K562 (cell line): ENCODE results near the gene DCLK1. TPM values are rescaled to one million over a fixed set of nuclear protein-coding genes. Genes with fewer than 3 reads are reported as not detected.

ENCODE experiments used
- ATAC-seq: fragments of 200-7000 bp; cut with Tn5 transposase; 3 replicates; pipeline ENCODE4 v1.9.1; 2020; ENCODE audit warnings: moderate library complexity
- BruUV-seq: library from RNA; stranded (reverse); fragments of 400-500 nt; replicated peaks from 2 replicates; lab custom pipeline; 2021; lab: Mats Ljungman, UMichigan
- CTCF ChIA-PET: fragments of 300-600 bp; formaldehyde crosslinking; extraction: SDS; loops from one replicate; lab custom pipeline; 2021; ENCODE audit warnings: low intra/inter-chr PET ratio; lab: Yijun Ruan, JAX
- POLR2A ChIA-PET: fragments of 300-600, 350-650 bp; sonication (Branson Sonifier 250); formaldehyde crosslinking; extraction: SDS; loops from one replicate; lab custom pipeline; 2021; ENCODE audit warnings: antibody characterized with exemption, inconsistent platforms; lab: Yijun Ruan, JAX
- DNase-seq, 4 experiments: peaks; one replicate each; pipeline versions ENCODE4 v3.0.0 to v3.0.0-alpha.2; 2011 to 2018; ENCODE audit warnings: low spot score in 3 of 4, mixed read lengths in 3 of 4; ENCODE audit errors: extremely low read depth in 1 of 4
- FAIRE-seq: peaks from 2 replicates; lab custom pipeline; 2011; peaks lifted over from hg19 to GRCh38; lab: Jason Lieb, UNC
- H2AFZ ChIP-seq: 2 replicates; pipeline ENCODE4 v1.6.0; 2011; ENCODE audit warnings: low read depth, low read length, control low read depth, inconsistent platforms
- H3K27ac ChIP-seq: fragments of 200-600 bp; 3 replicates; pipeline ENCODE4 v1.8.0; 2011; ENCODE audit warnings: low read depth, mild to moderate bottlenecking, control low read depth, inconsistent platforms, low read length, moderate library complexity, mixed read lengths; ENCODE audit errors: extremely low read depth
- H3K27me3 ChIP-seq, 2 experiments: fragments of 300-600 bp in 1 of 2; 2 replicates in 1 of 2; 3 replicates in 1 of 2; pipeline versions ENCODE4 v1.6.0 to v1.8.0; 2011; ENCODE audit warnings: inconsistent platforms in 2 of 2, low read length in 2 of 2, mild to moderate bottlenecking in 1 of 2, mixed read lengths in 1 of 2, moderate library complexity in 1 of 2; ENCODE audit not compliant: control insufficient read depth in 2 of 2, insufficient read depth in 2 of 2
- H3K36me3 ChIP-seq: fragments of 300-600 bp; 3 replicates; pipeline ENCODE4 v1.8.0; 2011; ENCODE audit warnings: mild to moderate bottlenecking, low read length, inconsistent platforms; ENCODE audit not compliant: control insufficient read depth, insufficient read depth
- H3K4me1 ChIP-seq, 2 experiments: fragments of 200-600 bp in 1 of 2; replicated peaks in 1 of 2; 2 replicates in 1 of 2; 3 replicates in 1 of 2; pipeline versions ENCODE4 v1.5.1 to v1.8.0; 2011; ENCODE audit warnings: inconsistent platforms in 2 of 2, low read length in 2 of 2, mild to moderate bottlenecking in 1 of 2, mixed read lengths in 1 of 2, moderate library complexity in 1 of 2; ENCODE audit not compliant: control insufficient read depth in 2 of 2, insufficient read depth in 2 of 2
- H3K4me2 ChIP-seq: 2 replicates; pipeline ENCODE4 v1.6.1; 2011; ENCODE audit warnings: low read length, control low read depth, inconsistent platforms, mixed read lengths; ENCODE audit not compliant: insufficient read depth
- H3K4me3 ChIP-seq: fragments of 200-600 bp; sonication (generic), shearing (Covaris generic); 2 replicates; pipeline ENCODE4 v1.5.1; 2016; ENCODE audit warnings: control low read depth, inconsistent platforms
- H3K79me2 ChIP-seq: fragments of 200-600 bp; 3 replicates; pipeline ENCODE4 v1.8.0; 2011; ENCODE audit warnings: low read length, inconsistent platforms; ENCODE audit not compliant: control insufficient read depth, insufficient read depth
- H3K9ac ChIP-seq, 2 experiments: 2 replicates each; pipeline versions ENCODE4 v1.6.0 to v1.6.1; 2011; ENCODE audit warnings: low read depth in 2 of 2, low read length in 2 of 2, control low read depth in 1 of 2, inconsistent platforms in 1 of 2, mild to moderate bottlenecking in 1 of 2, mixed read lengths in 1 of 2; ENCODE audit not compliant: insufficient read depth in 1 of 2
- H3K9me1 ChIP-seq: one replicate; pipeline ENCODE4 v1.6.0; 2011; ENCODE audit warnings: inconsistent platforms, mild to moderate bottlenecking, low read length, moderate library complexity; ENCODE audit not compliant: control insufficient read depth, insufficient read depth
- H3K9me3 ChIP-seq: replicated peaks from 2 replicates; pipeline ENCODE4 v1.5.1; 2011; ENCODE audit warnings: low read depth, low read length, inconsistent platforms; ENCODE audit not compliant: control insufficient read depth, insufficient read depth
- H4K20me1 ChIP-seq: replicated peaks from 2 replicates; pipeline ENCODE4 v1.6.1; 2011; ENCODE audit warnings: low read length, inconsistent platforms, mixed read lengths; ENCODE audit not compliant: control insufficient read depth, insufficient read depth
- FOSL1 ChIP-seq: fragments of 200-800 bp; sonication (Bioruptor generic); conservative IDR thresholded peaks from 2 replicates; pipeline ENCODE4 v1.6.1; 2016; ENCODE audit warnings: missing genetic modification characterization, missing compliant biosample characterization
- GATAD2B ChIP-seq: fragments of 450-650 bp; IDR thresholded peaks from 2 replicates; pipeline ENCODE4 v1.6.1; 2017; ENCODE audit warnings: mild to moderate bottlenecking, borderline replicate concordance
- ILF3 ChIP-seq: fragments of 450-650 bp; IDR thresholded peaks from 2 replicates; pipeline ENCODE4 v1.6.1; 2018; ENCODE audit warnings: antibody characterized with exemption, mild to moderate bottlenecking, moderate library complexity, borderline replicate concordance
- WGBS: fragments of 100-300 bp; shearing (Covaris generic); methylation state at CpG from one replicate; pipeline ENCODE4 v1.1.6; 2016; ENCODE audit warnings: low coverage, mixed read lengths; ENCODE audit not compliant: insufficient coverage; ENCODE audit errors: missing lambda C conversion rate; 5-methylcytosine and 5-hydroxymethylcytosine counted together
- in situ Hi-C: fragments of 300-500 bp; cut with MboI; formaldehyde crosslinking; loops from 4 replicates; pipeline ENCODE4 v1.15.0; 2018; ENCODE audit warnings: inconsistent platforms, mixed read lengths
- intact Hi-C: fragments of 100-400 bp; cut with micrococcal nuclease; formaldehyde crosslinking; loops from 2 replicates; pipeline ENCODE4 v1.14.2; 2022
- polyA plus RNA-seq, 8 experiments: library from polyadenylated mRNA; depleted of rRNA in 4 of 8; stranded (reverse) in 5 of 8; unstranded in 3 of 8; fragments of >200 nt; fragmentation: Nextera tagmentation in 2 of 8; fragmentation: Illumina TruSeq in 1 of 8; extraction: Ambion mirVana in 2 of 8; extraction: Trizol in 1 of 8; gene quantifications; 2 replicates each; pipeline versions ENCODE4 v1.2.1 to v1.2.3, GENCODE V29; 2011 to 2014; ENCODE audit warnings: inconsistent platforms in 1 of 8, missing spikeins in 1 of 8
- total RNA-seq, 7 experiments: library from RNA; depleted of rRNA in 6 of 7; stranded (reverse); fragments of >200 nt in 6 of 7; fragmentation: Illumina TruSeq in 2 of 7; extraction: Trizol in 2 of 7; gene quantifications; 2 replicates each; pipeline versions ENCODE4 v1.2.1 to v1.2.3, GENCODE V29; 2011 to 2021; ENCODE audit warnings: low replicate concordance in 1 of 7
- TF ChIP-seq, protein P1 (sequence below): sonication (generic); formaldehyde crosslinking; IDR thresholded peaks from 2 replicates; pipeline ENCODE4 v1.8.0; 2023; ENCODE audit warnings: missing genetic modification reagents, mild to moderate bottlenecking, borderline replicate concordance
- TF ChIP-seq, protein P2 (sequence below), 2 experiments: fragments of 450-650 bp; IDR thresholded peaks; 2 replicates each; pipeline ENCODE4 v1.6.1; 2016; ENCODE audit warnings: mild to moderate bottlenecking in 2 of 2, borderline replicate concordance in 1 of 2, low read depth in 1 of 2, moderate library complexity in 1 of 2

Gene DCLK1
- total and polyA plus RNA-seq, 9 of the 15 experiments (the other 6 are each of a cell fraction or from before 2014, with no cell fraction given) = 0.07 TPM; not detected in 8

DNA sequence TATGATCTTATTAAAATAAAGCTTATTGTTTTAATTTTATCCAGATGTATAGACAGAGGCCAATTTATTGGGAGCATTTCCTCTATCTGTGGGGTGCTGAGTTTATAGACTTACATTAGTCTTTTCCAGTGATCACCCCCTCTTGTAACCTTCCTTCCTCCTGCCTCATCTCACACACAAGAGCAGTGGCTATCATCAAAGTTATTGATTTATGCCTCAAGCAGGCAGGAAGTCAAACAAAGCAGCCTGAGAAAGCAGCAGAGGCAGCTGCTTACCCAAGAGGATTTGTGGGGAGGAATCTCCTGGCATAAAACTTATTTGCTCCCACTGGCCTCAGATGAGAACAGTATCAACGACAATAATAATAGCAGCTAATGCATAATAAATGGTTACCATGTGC is 26.3 kb upstream of the DCLK1 start:
- in situ Hi-C loops (no loop called here), intact Hi-C loops (no loop called here)
- H3K4me2 ChIP-seq = no peak overlapping the region
- peaks cover 0 to 4% of the 10 kb centered on the region in 2 experiments; a peak in 1 of 5 replicates for H3K4me1 ChIP-seq
- no peaks in the 10 kb centered on the region for H3K36me3 ChIP-seq
- H3K79me2 ChIP-seq = no peaks in the 10 kb centered on the region
- POLR2A ChIA-PET = no interaction called here
- H3K9me1 ChIP-seq = no peaks in the 10 kb centered on the region
- H4K20me1 ChIP-seq = no peaks in the 10 kb centered on the region
- FAIRE-seq (no peak), ATAC-seq (no peak), DNase-seq (no peak)
- no peaks in the 10 kb centered on the region for H3K9me3 ChIP-seq
- CTCF ChIA-PET = no interaction called here
- H3K27ac ChIP-seq = no peak overlapping the region
- peaks cover 0 to 6% of the 10 kb centered on the region in 2 experiments; a peak in 1 of 5 replicates for H3K27me3 ChIP-seq
- H2AFZ ChIP-seq = no peak overlapping the region
- H3K9ac ChIP-seq = no peak overlapping the region
- no TSS peak for BruUV-seq
- no peak overlapping the region for H3K4me3 ChIP-seq
- 0% methylated on average over 1 of the region's 1 CpG for WGBS
- TF ChIP-seq GATAD2B = no peak
- no peak for TF ChIP-seq FOSL1 (tag)
- TF ChIP-seq, protein P1, sequence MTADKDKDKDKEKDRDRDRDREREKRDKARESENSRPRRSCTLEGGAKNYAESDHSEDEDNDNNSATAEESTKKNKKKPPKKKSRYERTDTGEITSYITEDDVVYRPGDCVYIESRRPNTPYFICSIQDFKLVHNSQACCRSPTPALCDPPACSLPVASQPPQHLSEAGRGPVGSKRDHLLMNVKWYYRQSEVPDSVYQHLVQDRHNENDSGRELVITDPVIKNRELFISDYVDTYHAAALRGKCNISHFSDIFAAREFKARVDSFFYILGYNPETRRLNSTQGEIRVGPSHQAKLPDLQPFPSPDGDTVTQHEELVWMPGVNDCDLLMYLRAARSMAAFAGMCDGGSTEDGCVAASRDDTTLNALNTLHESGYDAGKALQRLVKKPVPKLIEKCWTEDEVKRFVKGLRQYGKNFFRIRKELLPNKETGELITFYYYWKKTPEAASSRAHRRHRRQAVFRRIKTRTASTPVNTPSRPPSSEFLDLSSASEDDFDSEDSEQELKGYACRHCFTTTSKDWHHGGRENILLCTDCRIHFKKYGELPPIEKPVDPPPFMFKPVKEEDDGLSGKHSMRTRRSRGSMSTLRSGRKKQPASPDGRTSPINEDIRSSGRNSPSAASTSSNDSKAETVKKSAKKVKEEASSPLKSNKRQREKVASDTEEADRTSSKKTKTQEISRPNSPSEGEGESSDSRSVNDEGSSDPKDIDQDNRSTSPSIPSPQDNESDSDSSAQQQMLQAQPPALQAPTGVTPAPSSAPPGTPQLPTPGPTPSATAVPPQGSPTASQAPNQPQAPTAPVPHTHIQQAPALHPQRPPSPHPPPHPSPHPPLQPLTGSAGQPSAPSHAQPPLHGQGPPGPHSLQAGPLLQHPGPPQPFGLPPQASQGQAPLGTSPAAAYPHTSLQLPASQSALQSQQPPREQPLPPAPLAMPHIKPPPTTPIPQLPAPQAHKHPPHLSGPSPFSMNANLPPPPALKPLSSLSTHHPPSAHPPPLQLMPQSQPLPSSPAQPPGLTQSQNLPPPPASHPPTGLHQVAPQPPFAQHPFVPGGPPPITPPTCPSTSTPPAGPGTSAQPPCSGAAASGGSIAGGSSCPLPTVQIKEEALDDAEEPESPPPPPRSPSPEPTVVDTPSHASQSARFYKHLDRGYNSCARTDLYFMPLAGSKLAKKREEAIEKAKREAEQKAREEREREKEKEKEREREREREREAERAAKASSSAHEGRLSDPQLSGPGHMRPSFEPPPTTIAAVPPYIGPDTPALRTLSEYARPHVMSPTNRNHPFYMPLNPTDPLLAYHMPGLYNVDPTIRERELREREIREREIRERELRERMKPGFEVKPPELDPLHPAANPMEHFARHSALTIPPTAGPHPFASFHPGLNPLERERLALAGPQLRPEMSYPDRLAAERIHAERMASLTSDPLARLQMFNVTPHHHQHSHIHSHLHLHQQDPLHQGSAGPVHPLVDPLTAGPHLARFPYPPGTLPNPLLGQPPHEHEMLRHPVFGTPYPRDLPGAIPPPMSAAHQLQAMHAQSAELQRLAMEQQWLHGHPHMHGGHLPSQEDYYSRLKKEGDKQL (CRISPR knock-in tag) = no peak
- TF ChIP-seq, protein P2, sequence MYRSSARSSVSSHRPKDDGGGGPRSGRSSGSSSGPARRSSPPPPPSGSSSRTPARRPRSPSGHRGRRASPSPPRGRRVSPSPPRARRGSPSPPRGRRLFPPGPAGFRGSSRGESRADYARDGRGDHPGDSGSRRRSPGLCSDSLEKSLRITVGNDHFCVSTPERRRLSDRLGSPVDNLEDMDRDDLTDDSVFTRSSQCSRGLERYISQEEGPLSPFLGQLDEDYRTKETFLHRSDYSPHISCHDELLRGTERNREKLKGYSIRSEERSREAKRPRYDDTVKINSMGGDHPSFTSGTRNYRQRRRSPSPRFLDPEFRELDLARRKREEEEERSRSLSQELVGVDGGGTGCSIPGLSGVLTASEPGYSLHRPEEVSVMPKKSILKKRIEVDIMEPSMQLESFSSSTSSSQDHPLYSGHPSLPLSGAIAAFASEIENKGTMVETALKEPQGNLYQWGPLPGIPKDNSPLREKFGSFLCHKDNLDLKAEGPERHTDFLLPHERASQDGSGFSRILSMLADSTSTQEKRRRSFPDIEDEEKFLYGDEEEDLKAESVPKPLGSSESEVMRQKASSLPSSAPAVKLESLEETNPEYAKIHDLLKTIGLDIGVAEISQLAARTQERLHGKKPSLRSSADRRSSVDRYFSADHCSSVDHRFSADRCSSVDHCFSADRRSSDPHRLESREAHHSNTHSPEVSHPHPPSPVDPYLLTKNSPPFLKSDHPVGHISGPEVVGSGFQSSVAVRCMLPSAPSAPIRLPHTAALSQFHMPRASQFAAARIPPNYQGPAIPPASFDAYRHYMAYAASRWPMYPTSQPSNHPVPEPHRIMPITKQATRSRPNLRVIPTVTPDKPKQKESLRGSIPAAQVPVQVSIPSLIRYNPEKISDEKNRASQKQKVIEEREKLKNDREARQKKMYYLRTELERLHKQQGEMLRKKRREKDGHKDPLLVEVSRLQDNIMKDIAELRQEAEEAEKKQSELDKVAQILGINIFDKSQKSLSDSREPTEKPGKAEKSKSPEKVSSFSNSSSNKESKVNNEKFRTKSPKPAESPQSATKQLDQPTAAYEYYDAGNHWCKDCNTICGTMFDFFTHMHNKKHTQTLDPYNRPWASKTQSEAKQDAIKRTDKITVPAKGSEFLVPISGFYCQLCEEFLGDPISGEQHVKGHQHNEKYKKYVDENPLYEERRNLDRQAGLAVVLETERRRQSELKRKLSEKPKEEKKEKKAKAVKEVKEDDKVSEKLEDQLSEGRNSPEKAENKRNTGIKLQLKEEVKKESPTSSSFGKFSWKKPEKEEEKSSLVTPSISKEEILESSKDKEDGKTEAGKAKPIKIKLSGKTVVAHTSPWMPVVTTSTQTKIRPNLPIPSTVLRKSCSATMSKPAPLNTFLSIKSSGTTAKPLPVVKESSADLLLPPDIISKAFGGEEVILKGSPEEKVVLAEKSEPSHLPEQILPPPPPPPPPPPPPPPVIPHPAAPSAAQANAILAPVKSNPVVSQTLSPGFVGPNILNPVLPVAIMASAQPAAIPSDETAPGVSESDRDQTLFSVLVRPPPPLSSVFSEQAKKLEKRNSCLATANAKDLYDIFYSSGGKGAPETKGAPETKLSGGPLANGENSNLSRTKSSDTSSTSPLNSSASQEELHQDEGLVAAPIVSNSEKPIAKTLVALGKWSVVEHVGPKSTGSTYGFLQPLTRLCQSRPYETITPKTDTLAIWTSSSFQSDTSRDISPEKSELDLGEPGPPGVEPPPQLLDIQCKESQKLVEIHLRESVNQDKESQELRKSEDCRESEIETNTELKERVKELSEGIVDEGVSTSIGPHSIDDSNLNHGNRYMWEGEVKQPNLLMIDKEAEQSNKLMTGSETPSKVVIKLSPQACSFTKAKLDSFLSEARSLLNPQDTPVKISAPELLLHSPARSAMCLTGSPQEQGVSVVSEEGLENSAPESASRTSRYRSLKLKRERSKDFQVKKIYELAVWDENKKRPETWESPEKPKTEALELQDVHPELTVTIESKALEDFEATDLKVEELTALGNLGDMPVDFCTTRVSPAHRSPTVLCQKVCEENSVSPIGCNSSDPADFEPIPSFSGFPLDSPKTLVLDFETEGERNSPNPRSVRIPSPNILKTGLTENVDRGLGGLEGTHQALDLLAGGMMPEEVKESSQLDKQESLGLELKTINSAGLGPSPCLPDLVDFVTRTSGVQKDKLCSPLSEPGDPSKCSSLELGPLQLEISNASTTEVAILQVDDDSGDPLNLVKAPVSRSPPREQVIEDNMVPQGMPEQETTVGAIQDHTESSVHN (IDR thresholded peaks at IDR 0.05; ENCODE audit: borderline replicate concordance in 1 of 2, low read depth in 1 of 2) = no peak
- TF ChIP-seq ILF3 = no peak
